ENCODE results near the gene CD101. TPM values are rescaled to one million over a fixed set of nuclear protein-coding genes. Genes with fewer than 3 reads are reported as not detected.
"Not testable (repeated sequence)": the region's sequence is repeated elsewhere in the genome, so short reads cannot be mapped to it uniquely, and the experiment has no call there.

Gene CD101
- total RNA-seq, 3 donors from 2014 or later (not counting 1 experiment from before 2014, with no cell fraction given): 0.82 to 3.1 (median 2.5) TPM

- no peak overlapping the region for H3K27ac ChIP-seq (ENCODE audit: low read length)
- no peak overlapping the region for H3K27ac Mint-ChIP-seq
- no peaks in the 10 kb centered on the region for H3K36me3 Mint-ChIP-seq
- H3K27me3 ChIP-seq (ENCODE audit: control insufficient read depth, insufficient read depth, low read length): no peaks in the 10 kb centered on the region
- no peak overlapping the region for H3K4me3 Mint-ChIP-seq
- no peaks in the 10 kb centered on the region for H3K9me3 ChIP-seq (ENCODE audit: control insufficient read depth, insufficient read depth, low read length)
- H3K4me3 ChIP-seq (ENCODE audit: low read length): no peak overlapping the region
- H3K4me1 Mint-ChIP-seq: no peaks in the 10 kb centered on the region
- 85% methylated on average over 2 of the region's 2 CpGs for WGBS (ENCODE audit: insufficient coverage)
- DNase-seq (no peak), ATAC-seq (no peak)
- intact Hi-C loops (cut with micrococcal nuclease): no loop called here
- H3K9me3 Mint-ChIP-seq: no peaks in the 10 kb centered on the region
- no peaks in the 10 kb centered on the region for H3K4me1 ChIP-seq (ENCODE audit: control insufficient read depth, insufficient read depth, low read length)
- TF ChIP-seq CTCF (IDR thresholded peaks at IDR 0.05): no peak
- H3K27me3 Mint-ChIP-seq (ENCODE audit: low read depth in 2 of 2): peaks cover 13% of the 10 kb centered on the region in 2 donors
- H3K36me3 ChIP-seq (ENCODE audit: control insufficient read depth, insufficient read depth, low read length): no peaks in the 10 kb centered on the region
Measured at GRCh38 chr1:116972674-116973030, 28.9 kb upstream of the CD101 start.

GRCh38 chr1:116980309-116980708 is 21.3 kb upstream of the CD101 start:
- intact Hi-C loops (cut with micrococcal nuclease); H3K9me3 Mint-ChIP-seq; H3K27ac Mint-ChIP-seq; H3K9me3 ChIP-seq (ENCODE audit: control insufficient read depth, insufficient read depth, low read length); H3K27ac ChIP-seq (ENCODE audit: low read length); H3K36me3 Mint-ChIP-seq; H3K27me3 ChIP-seq (ENCODE audit: control insufficient read depth, insufficient read depth, low read length); H3K4me3 Mint-ChIP-seq; H3K36me3 ChIP-seq (ENCODE audit: control insufficient read depth, insufficient read depth, low read length); H3K4me1 ChIP-seq (ENCODE audit: control insufficient read depth, insufficient read depth, low read length); DNase-seq; ATAC-seq; H3K4me1 Mint-ChIP-seq; H3K4me3 ChIP-seq (ENCODE audit: low read length): not testable (repeated sequence)
- peaks cover 0 to 12% of the 10 kb centered on the region in 2 donors for H3K27me3 Mint-ChIP-seq (ENCODE audit: low read depth in 2 of 2)
- no CpG with 5 or more reads among the region's 1 CpG for WGBS (ENCODE audit: insufficient coverage)

- peaks cover 2% of the 10 kb centered on the region for H3K4me1 ChIP-seq (ENCODE audit: control insufficient read depth, insufficient read depth, low read length)
- no peaks in the 10 kb centered on the region for H3K9me3 Mint-ChIP-seq
- H3K36me3 Mint-ChIP-seq: no peaks in the 10 kb centered on the region
- H3K27ac Mint-ChIP-seq: no peak overlapping the region
- no peak for ATAC-seq
- WGBS (ENCODE audit: insufficient coverage): 91% methylated on average over 2 of the region's 2 CpGs
- no peak for DNase-seq
- H3K27me3 Mint-ChIP-seq (ENCODE audit: low read depth in 2 of 2): peaks cover 6 to 7% of the 10 kb centered on the region in 2 donors
- H3K4me3 Mint-ChIP-seq: no peak overlapping the region
- H3K27me3 ChIP-seq (ENCODE audit: control insufficient read depth, insufficient read depth, low read length): no peaks in the 10 kb centered on the region
- intact Hi-C loops (cut with micrococcal nuclease): no loop called here
- peaks cover 3 to 4% of the 10 kb centered on the region in 2 donors for H3K4me1 Mint-ChIP-seq
- no peak for TF ChIP-seq CTCF (IDR thresholded peaks at IDR 0.05)
- no peaks in the 10 kb centered on the region for H3K36me3 ChIP-seq (ENCODE audit: control insufficient read depth, insufficient read depth, low read length)
- no peaks in the 10 kb centered on the region for H3K9me3 ChIP-seq (ENCODE audit: control insufficient read depth, insufficient read depth, low read length)
- no peak overlapping the region for H3K4me3 ChIP-seq (ENCODE audit: low read length)
- no peak overlapping the region for H3K27ac ChIP-seq (ENCODE audit: low read length)
Measured at GRCh38 chr1:116981521-116982037, 20.0 kb upstream of the CD101 start.

GRCh38 chr1:116982319-116983004 is 19.1 kb upstream of the CD101 start:
- H3K27me3 Mint-ChIP-seq (ENCODE audit: low read depth in 2 of 2): peaks cover 8 to 15% of the 10 kb centered on the region in 2 donors
- no peak overlapping the region for H3K4me3 Mint-ChIP-seq
- peaks cover 8% of the 10 kb centered on the region for H3K4me1 ChIP-seq (ENCODE audit: control insufficient read depth, insufficient read depth, low read length)

More at GRCh38 chr1:116982319-116983004, 19.1 kb upstream of the CD101 start:
- Mint-ChIP-seq H3K9me3 (no peaks in the 10 kb centered on the region), H3K36me3 (no peaks in the 10 kb centered on the region), H3K4me1 (peaks cover 11 to 13% of the 10 kb centered on the region in 2 donors), H3K27ac (no peak overlapping the region)
- no peak for TF ChIP-seq CTCF (IDR thresholded peaks at IDR 0.05)
- DNase-seq: no peak
- ATAC-seq: no peak
- WGBS (ENCODE audit: insufficient coverage): 95% methylated on average over 9 of the region's 9 CpGs
- intact Hi-C loops (cut with micrococcal nuclease): no loop called here
- H3K27ac ChIP-seq (ENCODE audit: low read length): no peak overlapping the region
- H3K4me3 ChIP-seq (ENCODE audit: low read length): no peak overlapping the region
- H3K9me3 ChIP-seq (ENCODE audit: control insufficient read depth, insufficient read depth, low read length): no peaks in the 10 kb centered on the region
- no peaks in the 10 kb centered on the region for H3K36me3 ChIP-seq (ENCODE audit: control insufficient read depth, insufficient read depth, low read length)
- H3K27me3 ChIP-seq (ENCODE audit: control insufficient read depth, insufficient read depth, low read length): no peaks in the 10 kb centered on the region
